Cardiac muscle cell (in vitro differentiated cells and primary cell): Measurements from ENCODE around the gene GOLGA2. TPM values are rescaled to one million over a fixed set of nuclear protein-coding genes. Genes with fewer than 3 reads are reported as not detected.
A peak's percentile ranks its signal among the peaks of the same experiment; 100 is the strongest.

ENCODE experiments used
- DNase-seq, 2 donors: peaks; one replicate each; pipeline versions ENCODE4 v3.0.0 to v3.0.0-alpha.2; 2010 to 2017; ENCODE audit warnings: low read depth in 1 of 2, low spot score in 1 of 2
- H3K27ac ChIP-seq: fragments of 200-600 bp; sonication (generic); 2 replicates; pipeline ENCODE4 v1.5.1; 2016
- H3K27me3 ChIP-seq: fragments of 200-600 bp; sonication (generic); 2 replicates; pipeline ENCODE4 v1.6.0; 2016; ENCODE audit warnings: control low read depth
- H3K36me3 ChIP-seq: fragments of 200-600 bp; sonication (generic); 2 replicates; pipeline ENCODE4 v1.5.1; 2016; ENCODE audit warnings: control low read depth
- H3K4me1 ChIP-seq: fragments of 200-600 bp; sonication (generic); 2 replicates; pipeline ENCODE4 v1.8.1; 2017; ENCODE audit warnings: low read depth, mild to moderate bottlenecking, mixed run types
- H3K4me3 ChIP-seq: fragments of 200-600 bp; sonication (generic); 2 replicates; pipeline ENCODE4 v1.5.1; 2016; ENCODE audit warnings: mild to moderate bottlenecking
- H3K9me3 ChIP-seq: fragments of 200-600 bp; sonication (generic); 2 replicates; pipeline ENCODE4 v1.5.1; 2017; ENCODE audit warnings: low read depth, mild to moderate bottlenecking, control low read depth
- CTCF ChIP-seq: IDR thresholded peaks from 2 replicates; pipeline ENCODE4 v1.5.1; 2012; ENCODE audit warnings: low read depth, mild to moderate bottlenecking, low read length
- polyA plus RNA-seq: library from polyadenylated mRNA; unstranded; fragments of >200 nt; fragmentation: Nextera tagmentation; extraction: Ambion mirVana; gene quantifications from 2 replicates; pipeline ENCODE4 v1.2.1, GENCODE V29; 2016
- total RNA-seq: library from RNA; depleted of rRNA; stranded (reverse); fragments of >200 nt; gene quantifications from 2 replicates; pipeline ENCODE4 v1.2.3, GENCODE V29; 2016

Gene GOLGA2
- total and polyA plus RNA-seq, 2 experiments from 2014 or later: 32.0 to 95.3 TPM

- H3K9me3 ChIP-seq: no peaks in the 10 kb centered on the region
- H3K4me3 ChIP-seq: no peak overlapping the region
- H3K36me3 ChIP-seq: no peaks in the 10 kb centered on the region
- H3K27ac ChIP-seq: no peak overlapping the region
- no peak for DNase-seq
- no peak for TF ChIP-seq CTCF
- no peaks in the 10 kb centered on the region for H3K4me1 ChIP-seq
- no peaks in the 10 kb centered on the region for H3K27me3 ChIP-seq
These were observed 29.3 kb downstream of the GOLGA2 start for GRCh38 chr9:128246471-128246870.

GRCh38 chr9:128245421-128246151, 30.2 kb downstream of the GOLGA2 start:
- Histone ChIP-seq H3K4me1 (no peaks in the 10 kb centered on the region), H3K4me3 (no peak overlapping the region), H3K27me3 (no peaks in the 10 kb centered on the region), H3K27ac (no peak overlapping the region), H3K36me3 (no peaks in the 10 kb centered on the region), H3K9me3 (no peaks in the 10 kb centered on the region)
- DNase-seq: peak in 1 of 2 donors; percentile 79
- no peak for TF ChIP-seq CTCF

- Histone ChIP-seq H3K27ac (no peak overlapping the region), H3K9me3 (no peaks in the 10 kb centered on the region), H3K36me3 (no peaks in the 10 kb centered on the region), H3K4me3 (no peak overlapping the region), H3K4me1 (no peaks in the 10 kb centered on the region), H3K27me3 (no peaks in the 10 kb centered on the region)
- no peak for TF ChIP-seq CTCF
- DNase-seq: peak; percentile 55 to 95
These were observed 31.0 kb downstream of the GOLGA2 start for GRCh38 chr9:128244837-128245231.

- no peaks in the 10 kb centered on the region for H3K9me3 ChIP-seq
- no peak for DNase-seq
- no peaks in the 10 kb centered on the region for H3K27me3 ChIP-seq
- no peak for TF ChIP-seq CTCF
- no peak overlapping the region for H3K4me3 ChIP-seq
- H3K36me3 ChIP-seq: no peaks in the 10 kb centered on the region
- H3K27ac ChIP-seq: no peak overlapping the region
- no peaks in the 10 kb centered on the region for H3K4me1 ChIP-seq
These were observed 31.5 kb downstream of the GOLGA2 start for GRCh38 chr9:128244091-128244836.

- Histone ChIP-seq H3K9me3 (no peaks in the 10 kb centered on the region), H3K36me3 (no peaks in the 10 kb centered on the region), H3K27ac (no peak overlapping the region), H3K4me1 (no peaks in the 10 kb centered on the region), H3K4me3 (no peak overlapping the region), H3K27me3 (no peaks in the 10 kb centered on the region)
- no peak for TF ChIP-seq CTCF
- DNase-seq: peak in 1 of 2 donors; percentile 39
These were observed 32.4 kb downstream of the GOLGA2 start for GRCh38 chr9:128243215-128244018.
